ENCODE results near the gene FSHR. TPM values are rescaled to one million over a fixed set of nuclear protein-coding genes. Genes with fewer than 3 reads are reported as not detected.

FSHR gene
- total RNA-seq, 1 experiment from 2014 or later: not detected

DNA sequence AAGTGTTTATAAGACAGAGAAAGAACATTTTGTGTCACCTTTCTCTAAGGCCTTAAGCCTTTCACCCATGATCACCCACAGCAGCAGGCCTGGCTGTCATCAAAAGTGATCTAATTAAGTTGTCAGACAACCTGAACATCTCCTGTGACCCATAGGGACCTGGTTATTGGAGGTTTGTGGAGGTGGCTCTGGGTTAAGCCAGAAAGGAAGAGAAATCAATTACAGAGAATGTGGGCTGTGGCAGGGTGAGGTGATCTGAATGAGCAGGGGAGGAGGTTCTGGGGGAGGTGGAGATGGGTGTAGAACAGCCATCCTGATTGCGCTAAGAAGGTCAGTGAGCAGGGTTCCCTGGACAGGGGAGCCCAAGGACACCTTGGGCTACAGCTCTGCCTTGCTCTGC lies 170.8 kb downstream of the FSHR start:
- H3K4me1 ChIP-seq (ENCODE audit: insufficient read depth, low read length, poor library complexity, severe bottlenecking): peaks cover 10% of the 10 kb centered on the region
- H3K4me3 ChIP-seq (ENCODE audit: low read depth, low read length, poor library complexity, severe bottlenecking): no peak overlapping the region
- POLR2A ChIA-PET (ENCODE audit: low non-redundant PET): no interaction called here
- no peak overlapping the region for H3K27ac ChIP-seq (ENCODE audit: low read depth, low read length, poor library complexity, severe bottlenecking)
- H3K36me3 ChIP-seq (ENCODE audit: insufficient read depth, low read length, poor library complexity, severe bottlenecking): no peaks in the 10 kb centered on the region
- intact Hi-C loops (cut with micrococcal nuclease; ENCODE audit: unreplicated experiment): no loop called here
- DNase-seq (ENCODE audit: low spot score): no peak
- H3K9me3 ChIP-seq (ENCODE audit: low read depth, low read length, poor library complexity, severe bottlenecking): no peaks in the 10 kb centered on the region
- TF ChIP-seq EZH2 (IDR thresholded peaks at IDR 0.05; ENCODE audit: borderline replicate concordance, low read depth, low read length, poor library complexity, severe bottlenecking): no peak
- TF ChIP-seq, protein P1, sequence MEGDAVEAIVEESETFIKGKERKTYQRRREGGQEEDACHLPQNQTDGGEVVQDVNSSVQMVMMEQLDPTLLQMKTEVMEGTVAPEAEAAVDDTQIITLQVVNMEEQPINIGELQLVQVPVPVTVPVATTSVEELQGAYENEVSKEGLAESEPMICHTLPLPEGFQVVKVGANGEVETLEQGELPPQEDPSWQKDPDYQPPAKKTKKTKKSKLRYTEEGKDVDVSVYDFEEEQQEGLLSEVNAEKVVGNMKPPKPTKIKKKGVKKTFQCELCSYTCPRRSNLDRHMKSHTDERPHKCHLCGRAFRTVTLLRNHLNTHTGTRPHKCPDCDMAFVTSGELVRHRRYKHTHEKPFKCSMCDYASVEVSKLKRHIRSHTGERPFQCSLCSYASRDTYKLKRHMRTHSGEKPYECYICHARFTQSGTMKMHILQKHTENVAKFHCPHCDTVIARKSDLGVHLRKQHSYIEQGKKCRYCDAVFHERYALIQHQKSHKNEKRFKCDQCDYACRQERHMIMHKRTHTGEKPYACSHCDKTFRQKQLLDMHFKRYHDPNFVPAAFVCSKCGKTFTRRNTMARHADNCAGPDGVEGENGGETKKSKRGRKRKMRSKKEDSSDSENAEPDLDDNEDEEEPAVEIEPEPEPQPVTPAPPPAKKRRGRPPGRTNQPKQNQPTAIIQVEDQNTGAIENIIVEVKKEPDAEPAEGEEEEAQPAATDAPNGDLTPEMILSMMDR (conservative IDR thresholded peaks at IDR 0.05; ENCODE audit: low read depth, low read length): no peak
- no TSS peak for BruUV-seq (replicated peaks)
- no peaks in the 10 kb centered on the region for H3K27me3 ChIP-seq (replicated peaks; ENCODE audit: insufficient read depth, low read depth, low read length, poor library complexity)
- CTCF ChIA-PET: no interaction called here

GRCh38 chr2:48982887-48983435 lies 171.4 kb downstream of the FSHR start:
- intact Hi-C loops (cut with micrococcal nuclease; ENCODE audit: unreplicated experiment): no loop called here
- Histone ChIP-seq H3K36me3 (ENCODE audit: insufficient read depth, low read length, poor library complexity, severe bottlenecking) (no peaks in the 10 kb centered on the region), H3K9me3 (ENCODE audit: low read depth, low read length, poor library complexity, severe bottlenecking) (no peaks in the 10 kb centered on the region), H3K27ac (ENCODE audit: low read depth, low read length, poor library complexity, severe bottlenecking) (no peak overlapping the region), H3K4me3 (ENCODE audit: low read depth, low read length, poor library complexity, severe bottlenecking) (no peak overlapping the region), H3K4me1 (ENCODE audit: insufficient read depth, low read length, poor library complexity, severe bottlenecking) (peaks cover 6% of the 10 kb centered on the region), H3K27me3 (replicated peaks; ENCODE audit: insufficient read depth, low read depth, low read length, poor library complexity) (no peaks in the 10 kb centered on the region)
- TF ChIP-seq EZH2 (IDR thresholded peaks at IDR 0.05; ENCODE audit: borderline replicate concordance, low read depth, low read length, poor library complexity, severe bottlenecking): no peak
- TF ChIP-seq, protein P1 (conservative IDR thresholded peaks at IDR 0.05; ENCODE audit: low read depth, low read length): no peak
- CTCF ChIA-PET: no interaction called here
- POLR2A ChIA-PET (ENCODE audit: low non-redundant PET): no interaction called here
- no peak for DNase-seq (ENCODE audit: low spot score)
- no TSS peak for BruUV-seq (replicated peaks)

- DNase-seq (ENCODE audit: low spot score): no peak
- peaks cover 6% of the 10 kb centered on the region for H3K4me1 ChIP-seq (ENCODE audit: insufficient read depth, low read length, poor library complexity, severe bottlenecking)
- H3K27me3 ChIP-seq (replicated peaks; ENCODE audit: insufficient read depth, low read depth, low read length, poor library complexity): no peaks in the 10 kb centered on the region
- ChIA-PET POLR2A (ENCODE audit: low non-redundant PET) (no interaction called here), CTCF (no interaction called here)
- H3K9me3 ChIP-seq (ENCODE audit: low read depth, low read length, poor library complexity, severe bottlenecking): no peaks in the 10 kb centered on the region
- H3K36me3 ChIP-seq (ENCODE audit: insufficient read depth, low read length, poor library complexity, severe bottlenecking): no peaks in the 10 kb centered on the region
- TF ChIP-seq, protein P1 (conservative IDR thresholded peaks at IDR 0.05; ENCODE audit: low read depth, low read length): no peak
- TF ChIP-seq EZH2 (IDR thresholded peaks at IDR 0.05; ENCODE audit: borderline replicate concordance, low read depth, low read length, poor library complexity, severe bottlenecking): no peak
- no TSS peak for BruUV-seq (replicated peaks)
- H3K4me3 ChIP-seq (ENCODE audit: low read depth, low read length, poor library complexity, severe bottlenecking): no peak overlapping the region
- intact Hi-C loops (cut with micrococcal nuclease; ENCODE audit: unreplicated experiment): no loop called here
- H3K27ac ChIP-seq (ENCODE audit: low read depth, low read length, poor library complexity, severe bottlenecking): no peak overlapping the region
These were observed 173.5 kb downstream of the FSHR start for GRCh38 chr2:48980846-48981245.

Data from A673 (cell line).